ENCODE results near the gene FBXW7. TPM values are rescaled to one million over a fixed set of nuclear protein-coding genes. Genes with fewer than 3 reads are reported as not detected.

The FBXW7 gene
- total and polyA plus RNA-seq, 2 of the 13 experiments (the other 11 are each of a cell fraction or from before 2014, with no cell fraction given): 5.0 to 40.9 TPM

DNA sequence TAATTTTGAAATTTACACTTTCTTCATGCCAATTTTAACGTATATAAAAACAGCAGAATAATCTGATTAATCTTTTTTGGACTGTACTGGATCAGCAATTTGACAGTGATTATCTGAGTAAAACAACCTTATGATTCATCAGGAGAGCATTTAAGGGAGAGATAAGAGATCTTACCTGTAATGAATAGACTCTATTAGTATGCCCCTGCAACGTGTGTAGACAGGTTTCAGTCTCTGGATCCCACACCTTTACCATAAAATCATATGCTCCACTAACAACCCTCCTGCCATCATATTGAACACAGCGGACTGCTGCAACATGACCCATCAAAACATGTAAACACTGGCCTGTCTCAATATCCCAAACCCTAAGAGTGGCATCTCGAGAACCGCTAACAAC lies 210.1 kb downstream of the FBXW7 start:
- Histone ChIP-seq H3K27me3 (ENCODE audit: control insufficient read depth in 1 of 2, insufficient read depth in 2 of 2, low read length in 2 of 2) (no peaks in the 10 kb centered on the region), H3K36me3 (replicated peaks in 1 of 2; ENCODE audit: control insufficient read depth in 1 of 2, insufficient read depth in 2 of 2, low read length in 2 of 2) (peaks cover 9 to 14% of the 10 kb centered on the region in 2 experiments), H3K4me3 (replicated peaks in 1 of 3; ENCODE audit: insufficient read depth in 1 of 3, low read depth in 2 of 3, low read length in 3 of 3) (no peak overlapping the region), H3K9me3 (ENCODE audit: low read length) (no peaks in the 10 kb centered on the region), H3K4me1 (ENCODE audit: insufficient read depth, low read length) (no peaks in the 10 kb centered on the region), H3K27ac (ENCODE audit: extremely low read length, insufficient read depth, low read length) (no peak overlapping the region), H2AFZ (ENCODE audit: low read length) (no peak overlapping the region), H3K9ac (ENCODE audit: insufficient read depth, low read depth, low read length) (no peak overlapping the region), H4K20me1 (ENCODE audit: insufficient read depth, low read length) (no peaks in the 10 kb centered on the region), H3K79me2 (ENCODE audit: insufficient read depth, low read length) (no peaks in the 10 kb centered on the region), H3K4me2 (ENCODE audit: low read depth, low read length) (no peak overlapping the region)
- 95% methylated on average over 5 of the region's 5 CpGs for WGBS (ENCODE audit: low lambda C conversion rate)
- ATAC-seq (no peak), DNase-seq (ENCODE audit: low spot score) (no peak), FAIRE-seq (no peak)
- in situ Hi-C loops (cut with HindIII; ENCODE audit: extremely low pct_ligation_motif_present, low pct_unique_long_range_greater_than_20kb): no loop called here
- CTCF ChIA-PET (ENCODE audit: low intra/inter-chr PET ratio, low total read pairs): no interaction called here
- POLR2A ChIA-PET: no interaction called here
- intact Hi-C loops (cut with micrococcal nuclease; ENCODE audit: unreplicated experiment): no loop called here
- TF ChIP-seq, protein P1, sequence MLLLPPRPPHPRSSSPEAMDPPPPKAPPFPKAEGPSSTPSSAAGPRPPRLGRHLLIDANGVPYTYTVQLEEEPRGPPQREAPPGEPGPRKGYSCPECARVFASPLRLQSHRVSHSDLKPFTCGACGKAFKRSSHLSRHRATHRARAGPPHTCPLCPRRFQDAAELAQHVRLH (CRISPR knock-in tag; IDR thresholded peaks at IDR 0.05; ENCODE audit: borderline replicate concordance, low read depth): no peak
- TF ChIP-seq HMG20A (CRISPR knock-in tag; IDR thresholded peaks at IDR 0.05; ENCODE audit: borderline replicate concordance): no peak
- no peak for TF ChIP-seq ZXDC (CRISPR knock-in tag; IDR thresholded peaks at IDR 0.05)
- TF ChIP-seq ZNF737 (CRISPR knock-in tag; IDR thresholded peaks at IDR 0.05; ENCODE audit: borderline replicate concordance): no peak
- no peak for TF ChIP-seq SNAPC2 (CRISPR knock-in tag; IDR thresholded peaks at IDR 0.05)
- TF ChIP-seq SIN3B (IDR thresholded peaks at IDR 0.05; ENCODE audit: low read length): no peak
- no peak for TF ChIP-seq SETDB1 (CRISPR knock-in tag; IDR thresholded peaks at IDR 0.05; ENCODE audit: borderline replicate concordance)
- no peak for TF ChIP-seq ZKSCAN5 (CRISPR knock-in tag; IDR thresholded peaks at IDR 0.05)
- TF ChIP-seq, protein P2, sequence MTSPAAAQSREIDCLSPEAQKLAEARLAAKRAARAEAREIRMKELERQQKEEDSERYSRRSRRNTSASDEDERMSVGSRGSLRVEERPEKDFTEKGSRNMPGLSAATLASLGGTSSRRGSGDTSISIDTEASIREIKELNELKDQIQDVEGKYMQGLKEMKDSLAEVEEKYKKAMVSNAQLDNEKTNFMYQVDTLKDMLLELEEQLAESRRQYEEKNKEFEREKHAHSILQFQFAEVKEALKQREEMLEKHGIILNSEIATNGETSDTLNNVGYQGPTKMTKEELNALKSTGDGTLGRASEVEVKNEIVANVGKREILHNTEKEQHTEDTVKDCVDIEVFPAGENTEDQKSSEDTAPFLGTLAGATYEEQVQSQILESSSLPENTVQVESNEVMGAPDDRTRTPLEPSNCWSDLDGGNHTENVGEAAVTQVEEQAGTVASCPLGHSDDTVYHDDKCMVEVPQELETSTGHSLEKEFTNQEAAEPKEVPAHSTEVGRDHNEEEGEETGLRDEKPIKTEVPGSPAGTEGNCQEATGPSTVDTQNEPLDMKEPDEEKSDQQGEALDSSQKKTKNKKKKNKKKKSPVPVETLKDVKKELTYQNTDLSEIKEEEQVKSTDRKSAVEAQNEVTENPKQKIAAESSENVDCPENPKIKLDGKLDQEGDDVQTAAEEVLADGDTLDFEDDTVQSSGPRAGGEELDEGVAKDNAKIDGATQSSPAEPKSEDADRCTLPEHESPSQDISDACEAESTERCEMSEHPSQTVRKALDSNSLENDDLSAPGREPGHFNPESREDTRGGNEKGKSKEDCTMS (CRISPR knock-in tag; conservative IDR thresholded peaks at IDR 0.05): no peak
- BruUV-seq (replicated peaks): no TSS peak

All from HepG2 (cell line).